ENCODE results near the gene YAP1.

Gene YAP1

GRCh38 chr11:102109896-102110760, at the start of gene YAP1:
YAP1 (plus strand) TSS chr11:102110447; CDS start chr11:102110849, 402 bp downstream.
- H3K27ac ChIP-seq, result peak within 1 kb of the TSS; percentile 90
- TF ChIP-seq ZFX (IDR thresholded peaks at IDR 0.05) (peak; percentile 67), CTCF (conservative IDR thresholded peaks at IDR 0.05) (no peak)

- TF ChIP-seq ZFX (IDR thresholded peaks at IDR 0.05), result no peak
- TF ChIP-seq CTCF (conservative IDR thresholded peaks at IDR 0.05), result peak; percentile 49
- H3K27ac ChIP-seq, result no peak overlapping the region
Measured at GRCh38 chr11:102061276-102061675, 49.0 kb upstream of the YAP1 start.

GRCh38 chr11:102062106-102062505, 48.1 kb upstream of the YAP1 start:
- H3K27ac ChIP-seq, result no peak overlapping the region
- TF ChIP-seq CTCF (conservative IDR thresholded peaks at IDR 0.05), result no peak
- TF ChIP-seq ZFX (IDR thresholded peaks at IDR 0.05), result no peak

GRCh38 chr11:102064316-102064715, 45.9 kb upstream of the YAP1 start:
- H3K27ac ChIP-seq, result no peak overlapping the region
- TF ChIP-seq CTCF (conservative IDR thresholded peaks at IDR 0.05) (no peak), ZFX (IDR thresholded peaks at IDR 0.05) (no peak)

DNA sequence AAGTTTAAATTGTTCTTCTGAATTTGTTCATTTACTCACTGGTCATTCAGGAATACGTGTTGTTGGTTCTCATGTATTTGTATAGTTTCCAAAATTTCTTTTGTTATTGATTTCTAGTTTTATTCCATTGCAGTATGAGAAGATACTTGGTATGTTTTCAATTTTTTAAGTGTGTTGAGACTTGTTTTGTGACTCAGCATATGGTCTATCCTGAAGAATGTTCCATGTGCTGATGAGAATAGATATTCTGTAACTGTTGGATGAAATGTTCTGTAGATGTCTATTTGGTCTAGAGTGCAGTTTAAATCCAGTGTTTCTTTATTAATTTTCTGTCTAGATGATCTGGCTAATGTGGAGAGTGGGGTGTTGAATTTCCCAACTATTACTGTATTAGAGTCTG, 39.5 kb upstream of the YAP1 start:
- H3K27ac ChIP-seq, result no peak overlapping the region
- TF ChIP-seq ZFX (IDR thresholded peaks at IDR 0.05) (no peak), CTCF (conservative IDR thresholded peaks at IDR 0.05) (no peak)

- no peak overlapping the region for H3K27ac ChIP-seq
- TF ChIP-seq ZFX (IDR thresholded peaks at IDR 0.05) (no peak), CTCF (conservative IDR thresholded peaks at IDR 0.05) (no peak)
Measured at GRCh38 chr11:102071497-102072472, 38.5 kb upstream of the YAP1 start.

All from C4-2B (cell line).